DND-41 (cell line): Measurements from ENCODE around the gene IQCM.

Experiments used
- ATAC-seq: fragments of 200-7000 bp; cut with Tn5 transposase; 3 replicates; pipeline ENCODE4 v1.9.1; 2021; ENCODE audit warnings: low read depth; ENCODE audit not compliant: insufficient read depth
- DNase-seq: peaks from one replicate; pipeline ENCODE4 v3.0.0-alpha.2; 2020
- H2AFZ ChIP-seq: 2 replicates; pipeline ENCODE4 v1.6.0; 2012; ENCODE audit warnings: low read depth, low read length
- H3K27ac ChIP-seq: 2 replicates; pipeline ENCODE4 v1.5.1; 2012; ENCODE audit warnings: low read length, inconsistent platforms
- H3K27me3 ChIP-seq: fragments of 200-600 bp; sonication (generic); 2 replicates; pipeline ENCODE4 v1.6.0; 2012; ENCODE audit warnings: low read length, mild to moderate bottlenecking, inconsistent platforms; ENCODE audit not compliant: insufficient read depth, poor library complexity
- H3K36me3 ChIP-seq: 2 replicates; pipeline ENCODE4 v1.5.1; 2012; ENCODE audit warnings: low read length, inconsistent platforms; ENCODE audit not compliant: insufficient read depth
- H3K4me1 ChIP-seq: 2 replicates; pipeline ENCODE4 v1.5.1; 2012; ENCODE audit warnings: mild to moderate bottlenecking, low read length; ENCODE audit not compliant: insufficient read depth
- H3K4me2 ChIP-seq: 2 replicates; pipeline ENCODE4 v1.6.0; 2012; ENCODE audit warnings: mild to moderate bottlenecking, moderate library complexity, low read length, inconsistent platforms; ENCODE audit not compliant: insufficient read depth
- H3K4me3 ChIP-seq, 2 experiments: fragments of 200-600 bp in 1 of 2; shearing (Covaris generic) in 1 of 2; 2 replicates each; pipeline ENCODE4 v1.5.1; 2012 to 2016; ENCODE audit warnings: inconsistent platforms in 2 of 2, low read length in 2 of 2, mild to moderate bottlenecking in 2 of 2, low read depth in 1 of 2, moderate library complexity in 1 of 2
- H3K79me2 ChIP-seq: 2 replicates; pipeline ENCODE4 v1.6.0; 2012; ENCODE audit warnings: low read length, inconsistent platforms; ENCODE audit not compliant: insufficient read depth
- H3K9ac ChIP-seq: 2 replicates; pipeline ENCODE4 v1.6.0; 2012; ENCODE audit warnings: low read depth, mild to moderate bottlenecking, inconsistent platforms, low read length, moderate library complexity
- H3K9me3 ChIP-seq: 2 replicates; pipeline ENCODE4 v1.5.1; 2012; ENCODE audit warnings: low read length, moderate library complexity, mild to moderate bottlenecking, inconsistent platforms; ENCODE audit not compliant: insufficient read depth, severe bottlenecking
- H4K20me1 ChIP-seq: 2 replicates; pipeline ENCODE4 v1.6.0; 2012; ENCODE audit warnings: low read length; ENCODE audit not compliant: insufficient read depth
- CTCF ChIP-seq: IDR thresholded peaks from 2 replicates; pipeline ENCODE4 v1.5.1; 2012; ENCODE audit warnings: borderline replicate concordance, low read length, moderate library complexity, mild to moderate bottlenecking; ENCODE audit not compliant: poor library complexity, severe bottlenecking; ENCODE audit errors: extremely low read depth
- EZH2 ChIP-seq: IDR thresholded peaks from 3 replicates; pipeline ENCODE4 v1.6.1; 2012; ENCODE audit warnings: borderline replicate concordance, low read depth, mild to moderate bottlenecking, moderate library complexity, low read length, inconsistent platforms; ENCODE audit not compliant: severe bottlenecking

Gene IQCM

GRCh38 chr4:149409555-149409962, 406.1 kb downstream of the IQCM start:
- no peak for DNase-seq

GRCh38 chr4:149409146-149409545, 406.5 kb downstream of the IQCM start:
- Histone ChIP-seq H2AFZ (no peak overlapping the region), H3K27ac (no peak overlapping the region), H3K27me3 (no peaks in the 10 kb centered on the region), H3K4me2 (no peak overlapping the region), H3K36me3 (no peaks in the 10 kb centered on the region), H3K79me2 (no peaks in the 10 kb centered on the region), H3K9ac (no peak overlapping the region), H4K20me1 (no peaks in the 10 kb centered on the region), H3K4me3 (no peak overlapping the region), H3K4me1 (no peaks in the 10 kb centered on the region), H3K9me3 (no peaks in the 10 kb centered on the region)
- ATAC-seq = no peak
- TF ChIP-seq EZH2 (no peak), CTCF (no peak)
- no peak for DNase-seq

More at GRCh38 chr4:149409555-149409962, 406.1 kb downstream of the IQCM start:
- H3K4me1 ChIP-seq = no peaks in the 10 kb centered on the region
- no peaks in the 10 kb centered on the region for H3K27me3 ChIP-seq
- no peak overlapping the region for H3K4me3 ChIP-seq
- H3K4me2 ChIP-seq = no peak overlapping the region
- no peak for ATAC-seq
- H2AFZ ChIP-seq = no peak overlapping the region
- no peaks in the 10 kb centered on the region for H3K36me3 ChIP-seq
- TF ChIP-seq CTCF (no peak), EZH2 (no peak)
- H3K9ac ChIP-seq = no peak overlapping the region
- H4K20me1 ChIP-seq = no peaks in the 10 kb centered on the region
- H3K79me2 ChIP-seq = no peaks in the 10 kb centered on the region
- H3K9me3 ChIP-seq = no peaks in the 10 kb centered on the region
- H3K27ac ChIP-seq = no peak overlapping the region

GRCh38 chr4:149404143-149404542, 411.5 kb downstream of the IQCM start:
- Histone ChIP-seq H3K27ac (no peak overlapping the region), H3K36me3 (no peaks in the 10 kb centered on the region), H4K20me1 (no peaks in the 10 kb centered on the region), H3K79me2 (no peaks in the 10 kb centered on the region), H3K4me2 (no peak overlapping the region), H3K4me3 (no peak overlapping the region), H3K9me3 (no peaks in the 10 kb centered on the region), H3K4me1 (no peaks in the 10 kb centered on the region), H3K9ac (no peak overlapping the region), H3K27me3 (no peaks in the 10 kb centered on the region), H2AFZ (no peak overlapping the region)
- ATAC-seq = no peak
- no peak for TF ChIP-seq CTCF
- no peak for TF ChIP-seq EZH2
- DNase-seq = no peak

- Histone ChIP-seq H3K4me2 (no peak overlapping the region), H3K79me2 (no peaks in the 10 kb centered on the region), H3K27me3 (no peaks in the 10 kb centered on the region), H4K20me1 (no peaks in the 10 kb centered on the region), H3K36me3 (no peaks in the 10 kb centered on the region), H3K4me1 (no peaks in the 10 kb centered on the region), H3K9me3 (no peaks in the 10 kb centered on the region), H2AFZ (no peak overlapping the region), H3K4me3 (no peak overlapping the region), H3K27ac (no peak overlapping the region), H3K9ac (no peak overlapping the region)
- ATAC-seq (no peak), DNase-seq (no peak)
- no peak for TF ChIP-seq CTCF
Observed at GRCh38 chr4:149403081-149403480, 412.6 kb downstream of the IQCM start.
